Lower lobe of right lung (tissue), 2 donors: ENCODE data around the gene TEAD4. TPM values are rescaled to one million over a fixed set of nuclear protein-coding genes. Genes with fewer than 3 reads are reported as not detected.

ENCODE experiments used
- ATAC-seq, 2 donors: fragments of 200-7000 bp; cut with Tn5 transposase; one replicate each; pipeline ENCODE4 v1.9.1; 2020 to 2022; ENCODE audit warnings: mild to moderate bottlenecking in 2 of 2, moderate library complexity in 2 of 2
- DNase-seq: peaks from one replicate; pipeline ENCODE4 v3.0.0-alpha.2; 2020
- H3K27ac ChIP-seq: fragments of 200-600 bp; one replicate; pipeline ENCODE4 v1.8.0; 2022
- H3K27me3 ChIP-seq: fragments of 200-600 bp; one replicate; pipeline ENCODE4 v1.8.0; 2022; ENCODE audit warnings: low read depth
- H3K36me3 ChIP-seq: fragments of 200-600 bp; one replicate; pipeline ENCODE4 v1.8.0; 2022; ENCODE audit warnings: mild to moderate bottlenecking
- H3K4me1 ChIP-seq: fragments of 200-600 bp; one replicate; pipeline ENCODE4 v1.8.0; 2022
- H3K4me3 ChIP-seq: fragments of 200-600 bp; one replicate; pipeline ENCODE4 v1.8.0; 2022; ENCODE audit warnings: mild to moderate bottlenecking
- H3K9me3 ChIP-seq: fragments of 200-600 bp; one replicate; pipeline ENCODE4 v1.8.0; 2022
- intact Hi-C: fragments of 100-400 bp; cut with DNase I; formaldehyde crosslinking; loops from one replicate; pipeline ENCODE4 v1.11.0; 2022
- total RNA-seq: library from RNA; stranded (reverse); fragmentation: NEBNext Ultra II Directional; extraction: Animal tissue kit (Norgen Biotek cat#: 25700); gene quantifications from one replicate; pipeline ENCODE4 v1.2.1, GENCODE V29; 2021
- TF ChIP-seq, protein P1 (sequence below): fragments of 200-600 bp; IDR thresholded peaks from one replicate; pipeline ENCODE4 v1.8.0; 2022; ENCODE audit warnings: antibody characterized with exemption, mild to moderate bottlenecking
- donor health status: DM: no; HTN: yes; CAD: no; lungs with severe emphysema.

Gene TEAD4
- total RNA-seq, 1 donor from 2014 or later, result 27.3 TPM

DNA sequence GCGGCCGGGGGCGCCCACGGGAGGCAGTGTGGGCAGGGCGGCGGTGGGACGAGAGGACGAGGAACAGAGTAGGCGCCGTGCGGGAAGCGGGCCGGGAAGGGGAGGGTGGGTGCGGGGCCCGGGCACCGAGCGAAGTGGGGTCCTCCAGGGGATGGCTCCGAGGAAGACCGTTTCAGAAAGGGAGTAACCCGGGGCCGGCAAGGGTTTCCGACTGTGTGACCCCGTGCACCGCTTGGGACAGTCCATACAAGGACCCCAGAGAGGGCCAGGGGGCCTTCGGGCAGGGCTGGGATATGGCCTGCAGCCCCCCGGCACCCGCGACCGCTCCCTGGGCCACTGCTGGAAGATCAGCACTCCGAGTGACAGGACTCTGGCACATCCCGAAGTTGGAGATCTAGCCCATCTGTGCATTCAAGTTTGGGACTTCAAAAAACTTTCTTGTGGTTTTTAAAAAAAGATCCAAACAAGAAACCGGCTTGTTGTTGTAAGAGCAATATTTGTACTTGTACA is 118.4 kb downstream of the TEAD4 start:
- H3K9me3 ChIP-seq, result no peaks in the 10 kb centered on the region
- H3K27me3 ChIP-seq, result no peaks in the 10 kb centered on the region
- TF ChIP-seq, protein P1, sequence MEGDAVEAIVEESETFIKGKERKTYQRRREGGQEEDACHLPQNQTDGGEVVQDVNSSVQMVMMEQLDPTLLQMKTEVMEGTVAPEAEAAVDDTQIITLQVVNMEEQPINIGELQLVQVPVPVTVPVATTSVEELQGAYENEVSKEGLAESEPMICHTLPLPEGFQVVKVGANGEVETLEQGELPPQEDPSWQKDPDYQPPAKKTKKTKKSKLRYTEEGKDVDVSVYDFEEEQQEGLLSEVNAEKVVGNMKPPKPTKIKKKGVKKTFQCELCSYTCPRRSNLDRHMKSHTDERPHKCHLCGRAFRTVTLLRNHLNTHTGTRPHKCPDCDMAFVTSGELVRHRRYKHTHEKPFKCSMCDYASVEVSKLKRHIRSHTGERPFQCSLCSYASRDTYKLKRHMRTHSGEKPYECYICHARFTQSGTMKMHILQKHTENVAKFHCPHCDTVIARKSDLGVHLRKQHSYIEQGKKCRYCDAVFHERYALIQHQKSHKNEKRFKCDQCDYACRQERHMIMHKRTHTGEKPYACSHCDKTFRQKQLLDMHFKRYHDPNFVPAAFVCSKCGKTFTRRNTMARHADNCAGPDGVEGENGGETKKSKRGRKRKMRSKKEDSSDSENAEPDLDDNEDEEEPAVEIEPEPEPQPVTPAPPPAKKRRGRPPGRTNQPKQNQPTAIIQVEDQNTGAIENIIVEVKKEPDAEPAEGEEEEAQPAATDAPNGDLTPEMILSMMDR, result no peak
- peak overlapping the region; percentile 84 for H3K4me3 ChIP-seq
- ATAC-seq (peak; percentile 18 to 20), DNase-seq (no peak)
- peaks cover 56% of the 10 kb centered on the region for H3K4me1 ChIP-seq
- H3K27ac ChIP-seq, result peak overlapping the region; percentile 82
- intact Hi-C loops, result no loop called here
- H3K36me3 ChIP-seq, result no peaks in the 10 kb centered on the region

DNA sequence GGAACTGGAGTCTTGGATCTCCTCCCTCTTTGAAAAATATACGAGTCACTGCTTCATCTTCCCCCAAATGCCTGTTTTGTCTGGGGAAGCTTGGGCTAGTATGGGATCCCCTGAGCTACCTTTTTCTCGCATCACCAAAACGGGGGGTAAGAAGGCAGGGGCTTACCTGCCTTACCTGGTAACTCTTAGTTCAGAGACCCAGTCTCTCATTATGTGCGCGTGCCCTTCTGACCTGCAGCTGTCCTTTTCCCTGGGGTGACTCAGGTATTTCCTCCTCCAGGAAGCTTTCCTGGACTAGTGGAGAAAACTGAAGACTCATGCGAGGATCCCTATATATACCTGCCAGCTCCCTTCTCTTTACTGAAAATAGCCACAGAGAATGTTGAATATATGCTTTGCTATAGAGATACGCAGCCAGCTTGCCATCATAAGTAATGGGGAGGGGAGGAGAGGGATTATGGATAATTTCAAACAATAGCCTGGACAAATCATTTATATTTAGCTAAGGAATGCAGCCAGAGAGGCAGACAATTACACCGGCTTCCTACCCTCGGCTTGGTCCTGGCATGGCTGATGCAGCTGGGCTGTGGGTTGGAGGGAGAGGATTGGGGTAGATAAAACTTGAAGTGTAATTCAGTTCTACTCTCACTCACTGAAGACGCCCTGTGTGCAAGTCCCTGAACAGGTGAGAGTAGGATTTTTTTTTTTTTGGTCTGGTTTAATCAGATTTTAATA is 119.1 kb downstream of the TEAD4 start:
- DNase-seq, result no peak
- H3K27me3 ChIP-seq, result no peaks in the 10 kb centered on the region
- no peak for ATAC-seq
- TF ChIP-seq, protein P1, result no peak
- peak overlapping the region; percentile 84 for H3K4me3 ChIP-seq
- intact Hi-C loops, result no loop called here
- no peaks in the 10 kb centered on the region for H3K9me3 ChIP-seq
- no peaks in the 10 kb centered on the region for H3K36me3 ChIP-seq
- H3K4me1 ChIP-seq, result peaks cover 60% of the 10 kb centered on the region
- H3K27ac ChIP-seq, result peak overlapping the region; percentile 82

DNA sequence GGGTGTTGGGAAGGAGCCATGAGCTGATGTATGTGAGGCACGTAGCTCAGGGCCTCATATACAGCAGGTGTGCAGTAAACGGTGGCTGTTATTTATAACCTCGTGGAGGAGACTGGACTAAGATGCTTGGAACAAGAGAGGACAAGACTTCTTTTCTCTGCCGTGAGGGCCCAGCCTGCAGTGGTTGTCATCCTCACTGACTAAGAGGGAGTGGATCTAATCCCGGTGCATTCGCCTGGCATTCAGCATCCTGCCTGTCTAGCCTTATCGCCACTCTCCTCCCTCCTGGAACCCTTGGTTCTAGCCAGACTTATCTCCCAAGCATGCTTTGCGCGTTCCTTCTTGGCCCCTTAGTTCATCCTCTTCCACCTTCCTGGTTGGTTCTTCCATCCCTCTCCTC is 121.9 kb downstream of the TEAD4 start:
- Histone ChIP-seq H3K4me3 (no peak overlapping the region), H3K27me3 (no peaks in the 10 kb centered on the region), H3K4me1 (peaks cover 71% of the 10 kb centered on the region), H3K27ac (no peak overlapping the region), H3K9me3 (no peaks in the 10 kb centered on the region), H3K36me3 (no peaks in the 10 kb centered on the region)
- DNase-seq, result no peak
- no peak for ATAC-seq
- TF ChIP-seq, protein P1, result no peak
- intact Hi-C loops, result no loop called here

DNA sequence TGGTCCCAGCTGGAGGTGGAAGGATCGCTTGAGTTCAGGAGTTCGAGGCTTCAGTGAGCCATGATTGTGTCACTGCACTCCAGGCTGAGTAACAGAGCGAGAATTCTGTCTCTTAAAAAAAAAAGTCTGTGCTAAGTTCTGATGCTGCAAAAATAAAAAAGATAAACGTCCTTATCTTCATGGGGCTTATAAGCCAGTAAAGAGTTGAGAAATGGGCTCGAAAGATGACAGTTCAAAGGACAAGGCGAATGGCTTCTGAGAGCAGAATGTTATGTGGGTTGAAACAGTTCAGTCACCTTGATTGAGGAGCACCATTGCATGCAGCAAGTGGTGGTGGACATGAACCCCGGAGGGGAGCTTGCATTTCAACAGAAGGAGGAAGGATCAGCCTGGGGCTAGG is 122.7 kb downstream of the TEAD4 start:
- H3K9me3 ChIP-seq, result no peaks in the 10 kb centered on the region
- DNase-seq (no peak), ATAC-seq (no peak)
- H3K27me3 ChIP-seq, result no peaks in the 10 kb centered on the region
- intact Hi-C loops, result no loop called here
- H3K4me1 ChIP-seq, result peaks cover 64% of the 10 kb centered on the region
- no peak overlapping the region for H3K27ac ChIP-seq
- H3K4me3 ChIP-seq, result no peak overlapping the region
- TF ChIP-seq, protein P1, result no peak
- H3K36me3 ChIP-seq, result no peaks in the 10 kb centered on the region

DNA sequence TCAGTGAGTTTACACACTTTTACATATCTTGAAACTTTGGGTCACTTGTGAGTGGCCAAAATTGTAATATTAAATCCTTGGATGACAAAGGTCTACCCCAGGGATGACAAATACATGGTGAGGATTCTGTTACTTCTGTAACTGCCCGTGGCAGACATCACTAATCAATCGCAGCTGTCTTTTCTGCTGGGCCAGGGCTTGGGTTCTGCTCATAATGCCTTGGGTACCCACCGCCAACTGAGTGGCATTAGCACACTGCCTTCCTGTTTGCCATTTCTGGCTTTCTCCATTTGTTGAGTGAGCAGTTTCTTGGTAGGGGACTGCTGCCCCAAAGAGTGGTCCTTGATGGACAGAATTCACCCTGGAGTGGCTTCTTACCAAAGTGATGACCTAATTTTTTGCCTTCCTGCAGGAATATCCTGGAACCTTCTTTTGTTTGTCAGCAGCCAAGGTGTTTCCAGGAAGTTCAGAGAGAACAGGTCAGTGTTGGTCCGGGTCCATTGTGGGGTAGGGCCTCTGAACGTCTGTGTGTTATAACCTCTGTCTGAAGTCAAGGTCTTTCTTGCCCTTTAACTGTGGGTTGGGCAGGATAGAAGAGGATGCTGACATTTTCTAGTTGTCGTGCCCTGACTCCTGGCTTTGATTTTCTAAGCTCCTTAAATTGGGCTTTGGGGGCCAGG is 124.2 kb downstream of the TEAD4 start:
- intact Hi-C loops, result no loop called here

More for the DNA sequence above, 124.2 kb downstream of the TEAD4 start:
- Histone ChIP-seq H3K4me3 (no peak overlapping the region), H3K9me3 (no peaks in the 10 kb centered on the region), H3K4me1 (peaks cover 66% of the 10 kb centered on the region), H3K36me3 (no peaks in the 10 kb centered on the region), H3K27me3 (no peaks in the 10 kb centered on the region), H3K27ac (peak overlapping the region; percentile 49)
- TF ChIP-seq, protein P1, result no peak
- no peak for DNase-seq
- ATAC-seq, result no peak
